A673 (cell line): ENCODE results near the gene ANKS1B.

ENCODE experiments used
- CTCF ChIP-seq: fragments of 300-800, 200-600 bp; sonication (generic); conservative IDR thresholded peaks from 2 replicates; pipeline ENCODE4 v1.5.1; 2017; ENCODE audit warnings: low read depth, mild to moderate bottlenecking, antibody characterized with exemption, low read length, moderate library complexity, mixed read lengths
- EZH2 ChIP-seq: fragments of 200-600 bp; sonication (generic); IDR thresholded peaks from 2 replicates; pipeline ENCODE4 v1.6.1; 2017; ENCODE audit warnings: borderline replicate concordance, low read depth, mild to moderate bottlenecking, mixed read lengths, antibody characterized with exemption, low read length; ENCODE audit not compliant: poor library complexity, severe bottlenecking

DNA sequence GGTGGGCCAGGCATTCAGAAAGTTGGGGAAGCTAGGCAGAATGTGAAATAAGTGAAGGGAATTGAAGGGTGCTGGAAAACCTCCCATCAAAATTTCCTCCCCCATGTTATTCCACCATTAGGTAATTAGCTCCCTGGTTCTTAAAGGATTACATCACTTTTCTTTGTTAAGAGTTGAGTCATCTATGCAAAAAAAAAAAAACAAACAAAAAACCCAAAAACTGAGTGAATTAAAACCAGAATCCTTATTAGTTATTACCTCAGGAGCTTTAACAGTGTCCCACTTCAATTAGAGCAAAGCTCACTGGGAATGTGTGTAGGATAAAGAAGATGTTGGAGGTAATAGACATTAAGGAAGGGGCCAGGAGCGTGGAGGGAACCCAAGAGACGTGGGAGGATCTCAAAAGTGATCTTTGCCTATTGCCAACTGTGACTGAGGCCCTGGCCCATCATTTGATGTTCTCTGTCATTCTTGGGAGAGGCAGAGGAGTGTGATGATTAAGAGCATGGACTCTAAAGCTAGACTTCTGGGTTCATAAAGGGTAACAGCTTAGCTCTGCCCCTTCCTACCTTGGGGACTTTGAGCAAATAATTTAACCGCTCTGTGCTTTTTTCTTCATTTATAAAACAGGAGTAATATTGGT, 975.0 kb downstream of the ANKS1B start:
- TF ChIP-seq CTCF (no peak), EZH2 (no peak)
